ENCODE data around the gene MAGI2. TPM values are rescaled to one million over a fixed set of nuclear protein-coding genes. Genes with fewer than 3 reads are reported as not detected.

The MAGI2 gene
- total RNA-seq, 4 donors from 2014 or later = 0.23 to 5.5 (median 0.45) TPM

- no peak for DNase-seq
- no peaks in the 10 kb centered on the region for H3K9me3 ChIP-seq
These were observed 1016.3 kb downstream of the MAGI2 start for GRCh38 chr7:78437118-78437517.

DNA sequence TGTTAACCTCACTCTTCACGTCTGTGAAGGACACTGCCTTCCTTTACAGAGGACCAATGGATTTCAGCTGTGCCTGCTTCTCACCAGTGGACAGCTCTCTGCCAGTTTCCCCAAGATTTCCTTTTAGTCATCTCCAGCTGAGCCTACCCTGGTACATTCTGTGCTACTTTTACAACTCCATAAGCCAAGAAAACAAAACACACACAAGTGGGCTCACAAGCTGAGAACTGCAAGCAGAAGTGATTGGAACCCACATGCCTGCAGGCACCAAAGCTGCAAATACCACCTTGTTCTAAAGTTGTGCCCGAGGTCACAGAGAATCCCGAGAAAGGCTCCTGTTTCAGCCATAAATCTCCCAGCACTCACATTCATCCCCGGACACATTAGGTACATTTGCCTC, 1018.1 kb downstream of the MAGI2 start:
- no peak for DNase-seq
- TF ChIP-seq, protein P1, sequence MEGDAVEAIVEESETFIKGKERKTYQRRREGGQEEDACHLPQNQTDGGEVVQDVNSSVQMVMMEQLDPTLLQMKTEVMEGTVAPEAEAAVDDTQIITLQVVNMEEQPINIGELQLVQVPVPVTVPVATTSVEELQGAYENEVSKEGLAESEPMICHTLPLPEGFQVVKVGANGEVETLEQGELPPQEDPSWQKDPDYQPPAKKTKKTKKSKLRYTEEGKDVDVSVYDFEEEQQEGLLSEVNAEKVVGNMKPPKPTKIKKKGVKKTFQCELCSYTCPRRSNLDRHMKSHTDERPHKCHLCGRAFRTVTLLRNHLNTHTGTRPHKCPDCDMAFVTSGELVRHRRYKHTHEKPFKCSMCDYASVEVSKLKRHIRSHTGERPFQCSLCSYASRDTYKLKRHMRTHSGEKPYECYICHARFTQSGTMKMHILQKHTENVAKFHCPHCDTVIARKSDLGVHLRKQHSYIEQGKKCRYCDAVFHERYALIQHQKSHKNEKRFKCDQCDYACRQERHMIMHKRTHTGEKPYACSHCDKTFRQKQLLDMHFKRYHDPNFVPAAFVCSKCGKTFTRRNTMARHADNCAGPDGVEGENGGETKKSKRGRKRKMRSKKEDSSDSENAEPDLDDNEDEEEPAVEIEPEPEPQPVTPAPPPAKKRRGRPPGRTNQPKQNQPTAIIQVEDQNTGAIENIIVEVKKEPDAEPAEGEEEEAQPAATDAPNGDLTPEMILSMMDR (IDR thresholded peaks at IDR 0.05) = no peak
- TF ChIP-seq POLR2A (IDR thresholded peaks at IDR 0.05) = no peak
- 71 to 84% methylated on average over 4 of the region's 4 CpGs for WGBS, 2 donors

More at GRCh38 chr7:78437118-78437517, 1016.3 kb downstream of the MAGI2 start:
- H3K36me3 ChIP-seq = no peaks in the 10 kb centered on the region
- H3K4me1 ChIP-seq = no peaks in the 10 kb centered on the region
- TF ChIP-seq, protein P1 (IDR thresholded peaks at IDR 0.05) = no peak
- TF ChIP-seq POLR2A (IDR thresholded peaks at IDR 0.05) = no peak
- no peak overlapping the region for H3K27ac ChIP-seq
- no peak overlapping the region for H3K4me3 ChIP-seq
- 59 to 62% methylated on average over 5 of the region's 5 CpGs for WGBS, 2 donors
- intact Hi-C loops (cut with DNase I) = no loop called here
- H3K27me3 ChIP-seq = no peaks in the 10 kb centered on the region

GRCh38 chr7:78434281-78434680, 1019.2 kb downstream of the MAGI2 start:
- Histone ChIP-seq H3K9me3 (no peaks in the 10 kb centered on the region), H3K27me3 (no peaks in the 10 kb centered on the region), H3K27ac (no peak overlapping the region), H3K36me3 (no peaks in the 10 kb centered on the region), H3K4me1 (no peaks in the 10 kb centered on the region), H3K4me3 (no peak overlapping the region)
- no peak for DNase-seq
- TF ChIP-seq, protein P1 (IDR thresholded peaks at IDR 0.05) = no peak
- intact Hi-C loops (cut with DNase I) = no loop called here
- 88 to 94% methylated on average over 1 of the region's 1 CpG for WGBS, 2 donors

More for the DNA sequence above, 1018.1 kb downstream of the MAGI2 start:
- Histone ChIP-seq H3K4me3 (no peak overlapping the region), H3K27me3 (no peaks in the 10 kb centered on the region), H3K36me3 (no peaks in the 10 kb centered on the region), H3K4me1 (no peaks in the 10 kb centered on the region), H3K9me3 (no peaks in the 10 kb centered on the region), H3K27ac (no peak overlapping the region)
- intact Hi-C loops (cut with DNase I) = no loop called here

DNA sequence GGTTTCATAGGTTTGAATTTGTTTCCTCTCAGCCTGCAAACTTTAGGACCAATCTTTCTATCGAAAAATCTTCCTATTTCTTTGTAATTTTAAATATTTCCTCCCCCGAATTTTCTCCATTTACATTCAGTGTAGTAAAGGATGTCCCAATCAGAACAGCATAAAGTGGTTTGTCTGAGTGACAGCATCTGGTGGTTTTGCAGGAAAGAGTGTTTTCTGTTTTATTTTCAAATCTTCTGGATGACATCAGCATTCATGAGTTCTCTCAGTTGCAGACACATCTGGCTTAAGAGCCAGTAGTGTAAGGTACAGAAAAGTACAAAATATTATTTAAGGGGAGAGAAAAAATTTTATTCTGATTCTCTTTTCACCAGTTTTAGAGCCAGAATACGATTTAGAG, 1020.0 kb downstream of the MAGI2 start:
- Histone ChIP-seq H3K4me3 (no peak overlapping the region), H3K36me3 (no peaks in the 10 kb centered on the region), H3K27me3 (no peaks in the 10 kb centered on the region), H3K4me1 (no peaks in the 10 kb centered on the region), H3K27ac (no peak overlapping the region), H3K9me3 (no peaks in the 10 kb centered on the region)
- DNase-seq = no peak
- WGBS, 2 donors = 73% methylated on average over 3 of the region's 3 CpGs
- intact Hi-C loops (cut with DNase I) = no loop called here
- TF ChIP-seq, protein P1 (IDR thresholded peaks at IDR 0.05) = no peak
- no peak for TF ChIP-seq POLR2A (IDR thresholded peaks at IDR 0.05)

GRCh38 chr7:78429878-78430277, 1023.6 kb downstream of the MAGI2 start:
- no peak for DNase-seq
- intact Hi-C loops (cut with DNase I) = no loop called here
- H3K27me3 ChIP-seq = no peaks in the 10 kb centered on the region
- H3K4me3 ChIP-seq = no peak overlapping the region
- WGBS, 2 donors = 37 to 41% methylated on average over 1 of the region's 1 CpG
- no peaks in the 10 kb centered on the region for H3K4me1 ChIP-seq
- H3K9me3 ChIP-seq = no peaks in the 10 kb centered on the region
- H3K36me3 ChIP-seq = no peaks in the 10 kb centered on the region
- no peak for TF ChIP-seq POLR2A (IDR thresholded peaks at IDR 0.05)
- TF ChIP-seq, protein P1 (IDR thresholded peaks at IDR 0.05) = no peak
- H3K27ac ChIP-seq = no peak overlapping the region

Measured in esophagus squamous epithelium (tissue), 5 donors.